HG03159 (cell line): ENCODE results near the gene GLB1L3.

ENCODE experiments used
- ATAC-seq: cut with Tn5 transposase; IDR thresholded peaks from one replicate; pipeline ENCODE4 v1.9.1; 2021; ENCODE audit warnings: mild to moderate bottlenecking, moderate library complexity; ENCODE audit not compliant: unreplicated experiment

The GLB1L3 gene, protein sequence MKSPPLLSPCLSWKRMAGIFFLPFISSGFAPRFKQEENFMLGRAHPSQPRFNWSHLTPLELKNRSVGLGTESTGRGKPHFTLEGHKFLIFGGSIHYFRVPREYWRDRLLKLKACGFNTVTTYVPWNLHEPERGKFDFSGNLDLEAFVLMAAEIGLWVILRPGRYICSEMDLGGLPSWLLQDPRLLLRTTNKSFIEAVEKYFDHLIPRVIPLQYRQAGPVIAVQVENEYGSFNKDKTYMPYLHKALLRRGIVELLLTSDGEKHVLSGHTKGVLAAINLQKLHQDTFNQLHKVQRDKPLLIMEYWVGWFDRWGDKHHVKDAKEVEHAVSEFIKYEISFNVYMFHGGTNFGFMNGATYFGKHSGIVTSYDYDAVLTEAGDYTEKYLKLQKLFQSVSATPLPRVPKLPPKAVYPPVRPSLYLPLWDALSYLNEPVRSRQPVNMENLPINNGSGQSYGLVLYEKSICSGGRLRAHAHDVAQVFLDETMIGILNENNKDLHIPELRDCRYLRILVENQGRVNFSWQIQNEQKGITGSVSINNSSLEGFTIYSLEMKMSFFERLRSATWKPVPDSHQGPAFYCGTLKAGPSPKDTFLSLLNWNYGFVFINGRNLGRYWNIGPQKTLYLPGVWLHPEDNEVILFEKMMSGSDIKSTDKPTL

DNA sequence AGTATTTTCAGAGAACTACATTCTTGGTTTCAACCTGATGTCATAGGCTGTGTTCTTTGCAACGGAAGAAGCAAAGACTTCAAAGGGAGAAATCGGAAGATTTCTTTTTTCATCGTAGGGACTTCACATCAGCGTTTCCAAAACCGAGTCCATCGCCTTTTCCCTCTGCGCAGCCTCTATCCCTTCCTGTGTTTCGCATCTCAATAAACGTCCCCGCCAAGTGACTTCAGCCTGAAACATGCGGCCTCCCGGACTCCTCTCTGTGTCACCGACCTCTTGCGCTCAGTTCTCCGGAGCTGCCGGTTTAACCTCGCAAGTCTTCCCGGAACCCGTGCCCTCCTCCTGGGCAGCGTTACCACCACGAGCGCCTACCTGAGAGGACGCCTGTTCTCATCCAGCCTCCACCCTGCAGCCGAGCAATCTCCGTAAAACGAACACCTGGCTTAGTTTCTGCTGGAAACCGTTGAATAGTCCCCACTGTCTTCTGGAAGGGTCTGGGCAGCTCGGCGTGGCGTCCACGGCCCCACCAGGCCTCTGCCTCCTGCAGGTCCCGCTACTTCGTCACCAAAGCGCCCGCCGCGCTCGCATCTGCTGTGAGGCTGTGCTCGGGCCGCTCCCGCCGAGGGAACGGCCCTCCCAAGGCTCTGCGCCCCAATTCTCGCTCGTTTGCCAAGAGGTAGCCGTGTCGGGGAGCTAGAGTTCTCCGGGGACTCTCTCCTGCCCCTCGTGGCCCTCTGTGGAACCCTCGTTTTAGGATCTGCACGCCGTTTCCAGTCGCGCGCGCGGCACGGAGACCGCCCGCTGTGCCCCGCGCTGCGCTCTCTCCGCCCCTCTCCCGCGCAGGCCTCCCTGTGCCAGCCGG, at the start of gene GLB1L3:
Gene GLB1L3, plus strand, starts transcription at position 846 of the 862 bp plus-strand sequence. CDS start 362 bp downstream, outside the sequence.
- ATAC-seq = peak; percentile 77

DNA sequence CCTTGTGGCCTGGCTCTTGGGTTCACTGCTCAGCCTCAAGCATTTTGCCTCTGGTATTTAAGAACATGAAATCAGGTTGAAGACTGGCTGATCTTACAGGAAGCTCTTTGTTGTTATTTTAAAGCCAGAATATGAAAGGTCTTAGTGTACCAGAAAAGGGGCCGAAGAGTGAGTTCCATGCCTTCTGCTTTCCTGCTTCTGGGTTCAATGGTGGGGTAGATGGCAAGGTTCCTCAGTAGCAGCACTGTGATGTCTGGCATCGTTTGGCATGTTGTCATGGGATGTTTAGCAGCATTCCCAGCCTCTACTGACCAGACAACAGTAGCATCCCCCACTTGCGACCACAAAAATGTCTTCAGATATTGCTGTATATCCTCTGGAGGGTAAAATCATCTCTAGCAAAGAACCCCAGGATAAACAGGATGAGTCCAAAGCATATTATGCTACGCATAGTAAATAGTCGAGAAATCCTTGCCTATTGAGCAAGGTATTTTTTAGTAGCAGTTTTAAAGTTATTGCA, 49.3 kb upstream of the GLB1L3 start:
- ATAC-seq = no peak

DNA sequence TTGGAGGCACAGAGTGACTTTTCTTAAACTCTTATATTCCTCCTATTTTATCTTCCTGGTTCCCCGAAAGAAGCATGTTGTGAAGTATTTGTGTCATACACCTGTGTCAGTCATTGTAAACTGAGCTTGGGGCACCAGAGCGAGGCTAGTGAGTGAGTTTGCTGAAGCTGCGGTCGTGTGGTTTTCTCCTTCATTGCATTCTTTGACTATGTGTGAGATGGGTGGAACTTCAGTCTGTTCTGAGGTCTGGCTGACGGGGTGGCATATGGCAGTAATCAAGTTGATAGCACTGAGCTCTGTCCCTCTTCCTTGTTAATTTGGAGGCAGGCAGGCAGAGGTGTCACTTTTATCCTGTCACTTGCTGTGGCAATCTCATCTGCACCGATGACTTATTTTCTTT, 47.6 kb upstream of the GLB1L3 start:
- peak; percentile 49 for ATAC-seq

DNA sequence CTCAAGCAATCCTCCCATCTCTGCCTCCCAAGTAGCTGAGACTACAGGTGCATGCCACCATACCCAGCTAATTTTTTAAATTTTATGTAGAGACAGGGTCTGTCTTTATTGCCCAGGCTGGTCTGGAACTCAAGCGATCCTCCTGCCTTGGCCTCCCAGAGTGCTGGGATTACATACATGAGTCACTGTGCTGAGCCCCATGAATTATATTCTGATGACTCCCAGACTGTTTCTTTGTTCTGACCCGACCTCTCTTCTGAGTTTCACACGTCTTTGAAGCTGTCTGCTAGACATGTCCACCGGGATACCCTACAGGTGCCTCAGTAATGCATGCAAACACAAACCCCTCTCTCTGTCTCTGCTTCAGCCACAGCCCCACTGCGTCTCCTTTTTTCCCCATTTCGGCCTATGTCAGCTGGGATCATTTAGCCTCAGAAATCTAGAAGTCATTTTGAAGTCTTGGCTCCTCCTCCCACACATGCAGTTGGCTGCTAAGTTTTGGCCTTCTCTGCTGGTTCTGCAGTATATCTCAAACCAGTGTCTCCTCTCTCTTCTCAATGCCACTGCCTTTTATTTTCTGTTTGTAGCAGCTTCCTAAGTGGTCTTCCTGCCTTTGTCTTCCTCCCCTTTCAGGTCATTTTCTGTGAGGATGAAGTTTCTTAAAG, 46.9 kb upstream of the GLB1L3 start:
- no peak for ATAC-seq

DNA sequence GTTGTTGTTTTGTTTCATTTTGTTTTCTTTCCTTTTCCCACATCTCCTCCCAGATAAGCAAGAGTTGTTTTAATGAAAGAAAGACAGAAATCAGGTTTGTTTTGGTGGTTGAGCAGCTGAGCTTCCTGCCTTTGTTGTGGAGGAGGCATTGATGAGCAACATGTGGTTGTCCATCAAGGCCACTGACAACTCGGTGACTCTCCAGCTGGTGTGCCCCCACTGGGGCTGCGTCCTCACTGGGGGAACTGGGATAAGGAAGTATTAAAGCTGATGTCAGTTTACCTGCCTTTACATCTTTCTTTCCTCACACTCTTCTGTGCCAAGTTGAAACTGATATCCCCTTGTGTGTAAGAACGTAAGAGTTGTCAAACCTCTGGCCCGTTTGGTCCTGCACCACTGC, 45.8 kb upstream of the GLB1L3 start:
- no peak for ATAC-seq

DNA sequence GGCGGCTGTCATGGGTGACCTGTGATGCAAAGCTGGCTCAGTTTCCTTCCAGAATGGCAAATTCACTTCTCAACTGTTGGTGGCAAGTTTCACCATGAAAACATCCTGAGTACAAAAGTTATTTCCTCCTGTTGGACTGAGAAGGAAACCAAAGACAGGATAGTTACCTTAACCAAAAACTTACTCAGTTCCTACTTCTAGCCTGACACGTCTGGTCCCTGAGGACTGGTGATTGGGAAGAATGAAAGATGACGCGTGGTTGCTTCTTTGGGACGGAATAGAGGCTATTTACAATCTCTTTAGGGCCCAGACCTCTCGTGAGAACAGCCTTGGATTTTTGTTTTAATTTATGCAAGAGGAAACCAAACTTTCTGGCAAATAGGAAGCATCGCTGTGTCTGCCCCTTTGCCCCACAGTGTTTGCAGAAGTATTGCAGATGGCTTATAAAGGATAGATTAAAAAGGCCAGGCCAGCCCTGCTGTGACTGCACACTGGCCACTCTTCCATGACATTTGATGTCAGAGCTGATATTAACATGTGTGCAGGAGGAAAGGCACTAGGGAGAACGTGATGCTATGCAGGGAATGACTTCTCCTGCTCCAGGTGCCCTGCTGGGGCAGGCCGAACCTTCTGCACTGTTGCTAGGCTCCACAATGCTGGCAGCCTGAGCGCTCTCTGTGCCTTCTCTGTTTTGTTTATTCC, 44.1 kb upstream of the GLB1L3 start:
- no peak for ATAC-seq

DNA sequence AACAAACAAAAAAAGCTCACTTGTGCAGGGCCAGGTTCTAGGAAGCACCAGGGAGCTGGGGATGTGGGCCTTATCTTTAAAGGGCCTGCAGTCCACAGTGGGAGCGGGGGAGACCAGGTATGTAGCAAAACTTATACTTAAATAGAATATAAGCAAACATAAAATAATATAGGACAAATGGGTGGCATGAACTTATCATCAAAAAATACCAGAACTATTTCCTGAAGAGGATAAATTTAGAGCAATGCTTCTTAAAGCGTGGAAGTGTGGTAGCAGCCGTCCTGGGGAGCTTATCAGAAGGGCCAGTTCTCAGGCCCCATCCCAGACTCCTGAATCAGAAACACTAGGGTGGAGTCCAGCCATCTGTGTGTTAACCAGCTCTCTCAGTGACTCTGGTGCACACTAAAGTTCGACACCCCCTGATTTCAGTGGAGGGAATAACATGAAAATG, 42.4 kb upstream of the GLB1L3 start:
- no peak for ATAC-seq

DNA sequence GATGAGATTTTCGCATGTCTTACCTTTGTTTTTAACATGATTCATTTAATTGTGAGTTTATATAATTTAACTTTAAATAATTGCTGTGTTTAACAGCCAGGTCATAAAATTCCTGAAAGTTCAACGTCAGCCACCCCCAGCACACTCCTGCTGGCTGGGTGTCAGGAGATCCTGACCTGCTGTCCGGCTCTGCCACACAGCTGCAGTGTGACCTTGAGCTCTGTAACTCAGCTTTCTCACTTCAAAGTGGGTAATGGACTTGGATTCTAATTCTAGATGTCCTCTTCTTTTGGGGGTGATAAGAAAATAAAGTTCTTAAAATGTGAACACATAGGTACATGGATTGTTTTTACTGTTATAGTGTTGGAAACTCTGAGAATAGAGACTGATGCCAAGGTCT, 40.8 kb upstream of the GLB1L3 start:
- ATAC-seq = no peak

DNA sequence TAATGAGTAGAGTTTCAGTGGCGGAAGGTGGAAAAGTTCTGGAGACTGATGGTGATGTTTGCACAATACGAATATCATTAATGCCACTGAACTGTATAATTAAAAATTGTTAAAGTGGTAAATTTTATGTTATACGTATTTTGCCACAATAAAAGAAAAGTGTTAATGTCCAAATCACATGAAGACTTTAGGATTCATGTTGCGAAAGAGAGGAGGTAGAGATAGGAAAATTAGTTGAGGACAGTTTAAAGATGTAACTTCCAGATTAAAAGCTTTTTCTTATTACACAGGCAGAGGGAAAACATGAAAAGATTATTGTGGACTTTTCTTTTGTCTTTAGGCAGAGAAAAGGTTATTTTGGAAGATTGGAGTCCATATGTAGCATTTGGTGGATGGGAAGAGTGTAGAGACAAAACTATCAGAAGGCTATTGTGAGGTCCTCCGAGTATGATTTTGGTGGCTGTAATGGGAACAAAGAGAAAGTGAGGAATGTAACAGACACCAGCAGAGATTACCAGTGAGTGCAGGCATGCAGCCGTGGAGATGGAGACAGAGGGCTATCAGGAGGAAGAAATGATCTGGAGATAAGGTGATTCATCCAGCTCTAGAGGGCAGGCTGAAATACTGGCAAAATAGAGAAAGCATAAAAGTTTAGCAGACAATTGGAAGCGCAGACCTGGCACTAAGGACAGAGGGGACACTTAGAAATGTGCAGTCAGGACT, 39.2 kb upstream of the GLB1L3 start:
- no peak for ATAC-seq

DNA sequence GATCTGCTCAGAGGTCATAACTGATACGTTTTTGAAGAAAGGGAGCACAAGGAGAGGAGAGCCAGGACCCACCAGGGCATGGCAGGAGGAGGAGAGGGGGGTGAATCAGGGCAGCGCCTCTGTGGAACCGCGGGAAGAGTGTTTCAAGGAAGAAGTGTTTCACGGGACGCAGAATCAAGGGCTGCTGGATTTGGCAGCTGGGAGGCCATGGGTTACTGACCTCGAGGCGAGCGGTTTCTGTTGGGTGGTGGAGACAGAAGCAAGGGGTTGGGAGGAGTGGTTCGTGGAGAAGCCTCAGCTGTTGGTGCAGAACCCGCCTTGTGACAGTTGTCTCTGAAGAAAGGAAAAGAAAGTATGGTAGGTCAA, 38.6 kb upstream of the GLB1L3 start:
- ATAC-seq = no peak

DNA sequence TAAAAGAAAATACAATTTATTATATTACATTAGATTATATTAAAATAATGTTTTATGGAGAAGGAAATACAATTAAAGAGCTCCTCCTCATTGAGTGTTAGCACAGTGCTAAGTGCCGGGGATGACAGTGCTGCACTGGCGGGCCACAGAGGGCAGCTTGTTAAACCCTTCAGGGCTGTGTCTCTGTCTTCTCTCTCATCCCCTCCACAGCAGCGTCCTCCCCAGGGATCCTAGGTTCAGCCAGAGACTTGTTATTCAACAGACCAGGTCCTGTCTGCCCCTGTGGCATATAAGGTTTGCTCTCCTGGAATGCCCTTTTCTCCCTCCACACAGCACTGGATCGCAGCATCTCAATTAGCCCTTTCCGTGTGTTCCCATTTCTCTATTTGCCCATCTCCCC, 37.2 kb upstream of the GLB1L3 start:
- no peak for ATAC-seq

DNA sequence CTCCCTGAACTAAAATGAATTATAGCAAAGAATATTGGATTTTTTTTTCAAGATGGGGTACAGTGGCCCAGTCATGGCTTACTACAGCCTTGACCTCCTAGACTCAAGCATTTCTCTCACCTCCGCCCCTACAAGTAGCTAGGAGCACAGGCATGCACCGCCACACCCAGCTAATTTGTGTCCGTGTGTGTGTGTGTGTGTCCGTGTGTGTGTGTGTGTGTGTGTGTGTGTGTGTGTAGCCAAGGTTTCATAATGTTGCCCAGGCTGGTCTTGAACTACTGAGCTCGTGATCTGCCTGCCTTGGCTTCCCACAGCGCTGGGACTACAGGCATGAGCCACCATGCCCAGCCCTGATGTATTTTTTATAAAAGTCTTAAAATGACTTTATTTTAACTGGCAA, 35.6 kb upstream of the GLB1L3 start:
- ATAC-seq = no peak

DNA sequence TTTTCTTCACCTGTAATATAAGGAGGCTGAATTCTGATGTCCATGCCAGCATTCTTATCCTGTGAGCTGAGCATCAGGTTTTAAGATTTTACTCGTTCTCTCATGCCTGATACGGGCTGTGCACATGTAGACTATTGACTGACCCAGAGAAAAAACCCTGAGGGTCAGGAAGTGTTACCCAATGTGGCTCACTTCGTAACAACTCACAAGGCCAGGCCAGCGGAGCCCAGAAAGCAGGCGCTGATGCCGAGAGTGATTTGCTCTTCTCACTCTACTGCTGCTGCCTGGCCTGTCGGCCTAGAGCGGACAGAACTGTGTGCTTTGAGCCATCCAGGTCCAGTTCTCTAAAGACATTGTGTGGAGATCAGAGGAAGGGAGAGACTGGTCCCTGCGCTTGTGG, 33.8 kb upstream of the GLB1L3 start:
- ATAC-seq = no peak

DNA sequence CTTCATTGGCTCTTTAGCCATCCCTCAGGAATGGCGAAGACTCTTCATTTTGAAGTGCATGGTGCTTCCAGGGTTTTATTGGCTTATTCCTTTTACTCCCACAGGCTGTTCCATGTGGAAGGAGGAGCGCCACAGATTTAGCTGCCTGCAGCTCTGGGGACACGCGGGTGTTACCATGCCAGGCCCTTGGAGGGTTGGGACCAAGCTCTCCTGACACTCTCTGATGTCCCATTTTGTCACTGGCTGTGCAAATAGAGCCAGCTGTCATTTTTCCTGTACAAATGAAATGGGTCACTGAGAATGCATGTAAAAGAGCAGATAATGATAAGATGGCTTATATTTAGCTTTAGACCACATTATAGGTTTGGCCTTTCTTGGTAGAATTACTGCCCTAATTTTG, 32.3 kb upstream of the GLB1L3 start:
- no peak for ATAC-seq

DNA sequence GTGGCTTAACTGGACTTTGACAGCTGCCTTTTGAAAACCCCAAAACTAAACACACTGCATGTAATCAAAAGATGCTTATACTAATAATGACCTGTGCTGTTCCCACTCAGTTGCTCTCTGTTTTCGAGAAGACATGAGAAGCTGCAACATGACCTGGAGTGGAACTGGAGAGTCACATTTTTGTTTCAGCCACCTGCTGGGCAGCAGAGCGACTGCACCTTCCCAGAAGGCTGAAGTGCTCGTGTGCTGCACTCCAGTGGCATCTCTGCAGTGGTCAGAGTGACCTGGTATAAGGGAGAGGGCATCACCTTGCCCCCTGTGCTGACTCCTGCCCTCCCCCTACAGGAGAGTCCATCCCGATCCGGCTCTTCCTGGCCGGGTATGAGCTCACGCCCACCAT, 31.6 kb upstream of the GLB1L3 start:
- ATAC-seq = peak; percentile 86

DNA sequence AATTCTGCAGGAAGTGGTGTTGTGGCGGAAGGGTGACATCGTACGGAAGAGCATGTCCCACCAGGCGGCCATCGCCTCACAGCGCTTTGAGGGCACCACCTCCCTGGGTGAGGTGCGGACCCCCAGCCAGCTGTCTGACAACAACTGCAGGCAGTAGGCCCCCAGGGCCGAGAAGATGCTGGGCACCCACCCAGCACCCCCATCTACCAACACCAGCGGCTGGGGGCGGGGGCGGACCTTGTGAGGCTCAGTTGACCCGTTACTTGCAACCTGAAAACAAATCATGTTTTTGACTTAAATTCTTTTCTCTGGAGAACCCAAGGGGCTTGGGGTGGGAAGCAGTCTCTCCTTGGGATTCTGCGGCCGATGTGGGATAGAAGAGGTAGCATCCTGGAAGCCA, 30.7 kb upstream of the GLB1L3 start:
- ATAC-seq = no peak

DNA sequence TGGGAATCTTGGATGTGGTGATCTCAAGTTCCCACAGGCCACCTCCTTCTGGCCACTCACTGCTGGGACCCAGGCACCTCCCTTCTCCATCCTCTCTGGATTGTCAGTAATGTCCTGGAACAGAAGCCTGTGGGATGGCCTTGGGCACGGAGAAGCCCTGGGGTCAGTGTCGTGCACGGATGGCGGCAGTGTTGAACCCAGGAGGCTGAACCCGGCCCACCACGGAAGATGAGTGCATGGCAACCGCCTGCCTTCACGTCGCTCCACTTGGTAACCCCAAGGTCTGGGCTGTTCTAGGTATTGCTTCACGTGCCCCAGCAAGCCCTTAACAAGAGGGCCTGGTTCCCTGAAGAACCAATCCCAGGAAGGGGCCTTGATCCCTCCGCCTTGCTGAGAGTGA, 30.1 kb upstream of the GLB1L3 start:
- no peak for ATAC-seq

DNA sequence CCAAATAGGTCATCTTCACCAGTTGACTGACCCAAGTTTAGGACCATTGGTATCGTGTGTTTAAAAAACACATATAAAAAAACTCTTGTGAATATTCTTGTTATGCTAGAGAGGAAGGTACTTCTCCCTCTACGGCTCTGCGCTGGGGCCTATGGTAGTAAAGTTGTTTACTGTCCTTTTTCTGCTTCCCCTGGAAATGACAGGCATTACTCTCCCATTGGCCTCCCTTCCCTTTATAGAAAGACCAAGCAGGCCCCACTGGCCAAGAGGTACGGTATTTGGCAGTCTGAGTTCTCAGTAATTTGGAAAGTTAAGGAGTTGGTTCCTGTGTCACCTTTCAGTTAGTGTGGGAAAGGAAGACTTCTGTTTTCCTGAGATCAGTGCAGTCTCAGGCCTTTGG, 29.5 kb upstream of the GLB1L3 start:
- ATAC-seq = no peak

DNA sequence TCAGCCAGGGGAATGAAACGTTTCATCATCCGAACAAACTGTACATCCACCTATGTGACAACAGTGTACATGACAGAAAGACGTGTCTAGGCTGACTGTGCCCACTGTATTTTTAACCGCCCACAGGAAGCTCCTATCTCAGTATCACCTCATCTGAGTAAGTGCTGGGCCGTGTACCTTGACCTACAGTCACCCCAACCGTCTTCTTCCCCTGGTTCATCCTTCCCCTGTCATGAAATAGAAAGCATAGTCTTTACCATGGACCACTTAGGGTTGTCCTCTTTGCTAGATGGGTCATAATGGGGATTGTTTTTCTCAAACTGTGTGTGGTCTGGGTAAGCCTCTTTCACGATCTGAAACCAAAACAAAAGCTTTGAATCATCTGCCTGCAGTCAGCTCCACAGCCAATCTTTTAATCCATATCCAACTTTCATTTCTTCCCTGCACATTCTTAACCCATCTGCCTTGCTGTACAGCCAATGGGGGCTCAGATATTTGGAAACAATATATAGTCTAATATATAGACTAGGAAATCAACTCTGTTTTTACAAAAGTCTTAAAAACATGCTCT, 27.2 kb upstream of the GLB1L3 start:
- ATAC-seq = no peak
